HepG2 (cell line): ENCODE data around the gene NRP1. TPM values are rescaled to one million over a fixed set of nuclear protein-coding genes. Genes with fewer than 3 reads are reported as not detected.

Experiments
- ATAC-seq: fragments of 200-7000 bp; cut with Tn5 transposase; 3 replicates; pipeline ENCODE4 v1.9.1; 2020; ENCODE audit warnings: mild to moderate bottlenecking, moderate library complexity
- BruUV-seq: library from RNA; stranded (reverse); fragments of 400-500 nt; replicated peaks from 2 replicates; lab custom pipeline; 2021; lab: Mats Ljungman, UMichigan
- CTCF ChIA-PET: fragments of 300-600 bp; formaldehyde crosslinking; extraction: SDS; loops from one replicate; lab custom pipeline; 2021; ENCODE audit warnings: low total read pairs, inconsistent platforms, low intra/inter-chr PET ratio; lab: Yijun Ruan, JAX
- POLR2A ChIA-PET: fragments of 350-600 bp; sonication (Branson Sonifier 250); formaldehyde crosslinking; loops from one replicate; lab custom pipeline; 2020; ENCODE audit warnings: antibody characterized with exemption, inconsistent platforms; lab: Yijun Ruan, JAX
- DNase-seq: peaks from one replicate; pipeline ENCODE4 v3.0.0-alpha.2; 2015; ENCODE audit warnings: low spot score
- FAIRE-seq: peaks from 3 replicates; lab custom pipeline; 2011; peaks lifted over from hg19 to GRCh38; lab: Jason Lieb, UNC
- H2AFZ ChIP-seq: one replicate; pipeline ENCODE4 v1.6.1; 2011; ENCODE audit warnings: low read length, inconsistent platforms
- H3K27ac ChIP-seq: fragments of 300-600 bp; 3 replicates; pipeline ENCODE4 v1.8.0; 2011; ENCODE audit warnings: mixed run types, mild to moderate bottlenecking, mixed read lengths, low read length, inconsistent platforms; ENCODE audit not compliant: insufficient read depth; ENCODE audit errors: extremely low read length
- H3K27me3 ChIP-seq, 2 experiments: fragments of 200-600 bp in 1 of 2; 2 replicates in 1 of 2; 3 replicates in 1 of 2; pipeline versions ENCODE4 v1.6.0 to v1.8.0; 2011; ENCODE audit warnings: low read length in 2 of 2, mild to moderate bottlenecking in 2 of 2, moderate library complexity in 2 of 2, inconsistent platforms in 1 of 2; ENCODE audit not compliant: insufficient read depth in 2 of 2, control insufficient read depth in 1 of 2
- H3K36me3 ChIP-seq, 2 experiments: fragments of 200-600 bp in 1 of 2; replicated peaks in 1 of 2; 2 replicates in 1 of 2; 3 replicates in 1 of 2; pipeline versions ENCODE4 v1.5.1 to v1.8.0; 2011; ENCODE audit warnings: low read length in 2 of 2, inconsistent platforms in 1 of 2; ENCODE audit not compliant: insufficient read depth in 2 of 2, control insufficient read depth in 1 of 2
- H3K4me1 ChIP-seq: 2 replicates; pipeline ENCODE4 v1.5.1; 2012; ENCODE audit warnings: low read length, inconsistent platforms; ENCODE audit not compliant: insufficient read depth
- H3K4me2 ChIP-seq: 2 replicates; pipeline ENCODE4 v1.6.0; 2011; ENCODE audit warnings: low read depth, low read length, inconsistent platforms
- H3K4me3 ChIP-seq, 3 experiments: fragments of 200-600 bp in 1 of 3; sonication (generic), shearing (Covaris generic) in 1 of 3; replicated peaks in 1 of 3; 2 replicates each; pipeline ENCODE4 v1.5.1; 2011 to 2016; ENCODE audit warnings: low read length in 3 of 3, inconsistent platforms in 2 of 3, low read depth in 2 of 3, mild to moderate bottlenecking in 2 of 3, control low read depth in 1 of 3, mixed read lengths in 1 of 3; ENCODE audit not compliant: insufficient read depth in 1 of 3
- H3K79me2 ChIP-seq: one replicate; pipeline ENCODE4 v1.6.1; 2011; ENCODE audit warnings: low read length, inconsistent platforms; ENCODE audit not compliant: insufficient read depth
- H3K9ac ChIP-seq: 2 replicates; pipeline ENCODE4 v1.6.0; 2011; ENCODE audit warnings: mild to moderate bottlenecking, low read depth, low read length, inconsistent platforms; ENCODE audit not compliant: insufficient read depth
- H3K9me3 ChIP-seq: 2 replicates; pipeline ENCODE4 v1.5.1; 2012; ENCODE audit warnings: mild to moderate bottlenecking, low read length
- H4K20me1 ChIP-seq: 2 replicates; pipeline ENCODE4 v1.6.0; 2011; ENCODE audit warnings: inconsistent platforms, mild to moderate bottlenecking, low read length, moderate library complexity; ENCODE audit not compliant: insufficient read depth
- ARID4A ChIP-seq: sonication (generic); formaldehyde crosslinking; IDR thresholded peaks from 2 replicates; pipeline ENCODE4 v1.5.0; 2020; ENCODE audit warnings: mild to moderate bottlenecking, missing genetic modification reagents, borderline replicate concordance
- ARNTL ChIP-seq: sonication (generic); formaldehyde crosslinking; IDR thresholded peaks from 2 replicates; pipeline ENCODE4 v1.4.0; 2020; ENCODE audit warnings: mild to moderate bottlenecking, missing genetic modification reagents
- NFIB ChIP-seq: sonication (generic); formaldehyde crosslinking; IDR thresholded peaks from 2 replicates; pipeline ENCODE4 v1.9.0; 2021; ENCODE audit warnings: missing genetic modification reagents, mild to moderate bottlenecking, borderline replicate concordance
- RBM22 ChIP-seq: fragments of 200-400 bp; formaldehyde crosslinking; optimal IDR thresholded peaks from 2 replicates; pipeline ENCODE3; 2017; ENCODE audit warnings: mild to moderate bottlenecking, low read length, moderate library complexity
- TBL1XR1 ChIP-seq: fragments of 150-350 bp; IDR thresholded peaks from 2 replicates; pipeline ENCODE4 v1.6.1; 2014; ENCODE audit warnings: borderline replicate concordance, low read length; ENCODE audit not compliant: partially characterized antibody
- TGIF2 ChIP-seq: IDR thresholded peaks from 2 replicates; pipeline ENCODE4 v1.6.1; 2016; ENCODE audit warnings: control low read depth, missing compliant biosample characterization
- ZBTB26 ChIP-seq: IDR thresholded peaks from 2 replicates; pipeline ENCODE4 v1.6.1; 2016; ENCODE audit warnings: missing compliant biosample characterization, missing genetic modification reagents, borderline replicate concordance
- ZNF546 ChIP-seq: sonication (generic); formaldehyde crosslinking; conservative IDR thresholded peaks from 2 replicates; pipeline ENCODE4 v1.8.1; 2023; ENCODE audit warnings: mild to moderate bottlenecking, missing genetic modification reagents
- ZNF652 ChIP-seq: IDR thresholded peaks from 2 replicates; pipeline ENCODE4 v1.6.1; 2016; ENCODE audit warnings: low read depth, borderline replicate concordance
- WGBS: methylation state at CpG from one replicate; pipeline ENCODE4 v1.1.6; 2017; ENCODE audit warnings: low lambda C conversion rate; 5-methylcytosine and 5-hydroxymethylcytosine counted together
- in situ Hi-C: cut with HindIII; loops from 2 replicates; pipeline ENCODE4 v1.10.0; 2017; ENCODE audit warnings: low pct_unique_long_range_greater_than_20kb; ENCODE audit not compliant: extremely low pct_ligation_motif_present
- intact Hi-C: fragments of 100-400 bp; cut with micrococcal nuclease; formaldehyde crosslinking; loops from one replicate; pipeline ENCODE4 v1.10.0; 2022; ENCODE audit not compliant: unreplicated experiment
- polyA plus RNA-seq, 8 experiments: library from polyadenylated mRNA; depleted of rRNA in 3 of 8; stranded (reverse) in 7 of 8; unstranded in 1 of 8; fragments of >200 nt; fragmentation: Illumina TruSeq in 4 of 8; extraction: Trizol in 4 of 8; gene quantifications; 2 replicates each; pipeline versions ENCODE4 v1.2.1 to v1.2.3, GENCODE V29; 2011 to 2016; ENCODE audit warnings: low read depth in 4 of 8, missing spikeins in 1 of 8, mixed read lengths in 1 of 8; ENCODE audit not compliant: insufficient read depth in 1 of 8
- total RNA-seq, 5 experiments: library from RNA; depleted of rRNA; stranded (reverse); fragments of >200 nt; fragmentation: Illumina TruSeq; extraction: Trizol; gene quantifications; 2 replicates each; pipeline ENCODE4 v1.2.3, GENCODE V29; 2016; ENCODE audit warnings: low read depth in 1 of 5

Gene NRP1
- total and polyA plus RNA-seq, 2 of the 13 experiments (the other 11 are each of a cell fraction or from before 2014, with no cell fraction given): 5.3 to 5.8 TPM

- TF ChIP-seq ZBTB26 (CRISPR knock-in tag) (no peak), NFIB (CRISPR knock-in tag) (no peak), ARNTL (CRISPR knock-in tag) (no peak), ARID4A (CRISPR knock-in tag) (no peak), ZNF652 (CRISPR knock-in tag) (no peak), TGIF2 (CRISPR knock-in tag) (no peak)
These were observed 105.1 kb downstream of the NRP1 start (continued) for GRCh38 chr10:33229252-33229948.

- H3K27me3 ChIP-seq: no peaks in the 10 kb centered on the region
These were observed 106.0 kb downstream of the NRP1 start for GRCh38 chr10:33228426-33228825.

More at GRCh38 chr10:33228426-33228825, 106.0 kb downstream of the NRP1 start:
- ChIA-PET POLR2A (no interaction called here), CTCF (no interaction called here)
- Histone ChIP-seq H3K36me3 (peaks cover 0 to 6% of the 10 kb centered on the region in 2 experiments; a peak in 2 of 5 replicates), H3K4me1 (no peaks in the 10 kb centered on the region), H2AFZ (no peak overlapping the region), H3K27ac (no peak overlapping the region), H3K9me3 (no peaks in the 10 kb centered on the region), H3K9ac (no peak overlapping the region), H3K4me3 (no peak overlapping the region), H3K79me2 (no peaks in the 10 kb centered on the region), H4K20me1 (no peaks in the 10 kb centered on the region), H3K4me2 (no peak overlapping the region)
- DNase-seq: no peak
- TF ChIP-seq TBL1XR1: no peak
- no peak for TF ChIP-seq ZNF546 (CRISPR knock-in tag)
- TF ChIP-seq RBM22: no peak
- no TSS peak for BruUV-seq
- no peak for ATAC-seq
- FAIRE-seq: no peak
- in situ Hi-C loops: no loop called here
- WGBS: 95% methylated on average over 3 of the region's 3 CpGs
- intact Hi-C loops: no loop called here
